GM03348 (cell line): ENCODE results near the gene IQCN.

Experiments used
- DNase-seq: peaks from one replicate; pipeline ENCODE4 v3.0.0; 2012; ENCODE audit warnings: low spot score

The IQCN gene

GRCh38 chr19:18266771-18267686, 7.2 kb downstream of the IQCN start:
- no peak for DNase-seq

- no peak for DNase-seq
Observed at GRCh38 chr19:18265582-18265981, 8.7 kb downstream of the IQCN start.

GRCh38 chr19:18264971-18265540, 9.2 kb downstream of the IQCN start:
- DNase-seq = no peak

- DNase-seq = no peak
Observed at GRCh38 chr19:18264137-18264854, 10.0 kb downstream of the IQCN start.

- no peak for DNase-seq
Observed at GRCh38 chr19:18263324-18264136, 10.7 kb downstream of the IQCN start.

- DNase-seq = no peak
Observed at GRCh38 chr19:18262917-18263316, 11.3 kb downstream of the IQCN start.

- no peak for DNase-seq
Observed at GRCh38 chr19:18262144-18262543, 12.1 kb downstream of the IQCN start.

GRCh38 chr19:18261474-18261873, 12.8 kb downstream of the IQCN start:
- DNase-seq = no peak

- peak; percentile 64 for DNase-seq
Observed at GRCh38 chr19:18259893-18260292, 14.4 kb downstream of the IQCN start.

GRCh38 chr19:18257503-18258470, 16.5 kb downstream of the IQCN start:
- DNase-seq = no peak

- DNase-seq = no peak
Observed at GRCh38 chr19:18254546-18255503, 19.4 kb downstream of the IQCN start.

GRCh38 chr19:18253716-18254115, 20.5 kb downstream of the IQCN start:
- no peak for DNase-seq

GRCh38 chr19:18253130-18253529, 21.1 kb downstream of the IQCN start:
- no peak for DNase-seq

- DNase-seq = no peak
Observed at GRCh38 chr19:18252370-18252717, 21.9 kb downstream of the IQCN start.

GRCh38 chr19:18251587-18252369, 22.5 kb downstream of the IQCN start:
- peak; percentile 86 for DNase-seq

GRCh38 chr19:18249834-18250233, 24.4 kb downstream of the IQCN start:
- DNase-seq = no peak

- no peak for DNase-seq
Observed at GRCh38 chr19:18245297-18245696, 29.0 kb downstream of the IQCN start.

GRCh38 chr19:18239303-18239702, 34.9 kb downstream of the IQCN start:
- DNase-seq = no peak

GRCh38 chr19:18234194-18234593, 40.1 kb downstream of the IQCN start:
- DNase-seq = no peak
